GM21825 (cell line): ENCODE results near the gene GREM1.

Source experiments
- ATAC-seq: cut with Tn5 transposase; IDR thresholded peaks from one replicate; pipeline ENCODE4 v1.9.1; 2021; ENCODE audit warnings: mild to moderate bottlenecking, moderate library complexity; ENCODE audit not compliant: unreplicated experiment

GREM1 gene

DNA sequence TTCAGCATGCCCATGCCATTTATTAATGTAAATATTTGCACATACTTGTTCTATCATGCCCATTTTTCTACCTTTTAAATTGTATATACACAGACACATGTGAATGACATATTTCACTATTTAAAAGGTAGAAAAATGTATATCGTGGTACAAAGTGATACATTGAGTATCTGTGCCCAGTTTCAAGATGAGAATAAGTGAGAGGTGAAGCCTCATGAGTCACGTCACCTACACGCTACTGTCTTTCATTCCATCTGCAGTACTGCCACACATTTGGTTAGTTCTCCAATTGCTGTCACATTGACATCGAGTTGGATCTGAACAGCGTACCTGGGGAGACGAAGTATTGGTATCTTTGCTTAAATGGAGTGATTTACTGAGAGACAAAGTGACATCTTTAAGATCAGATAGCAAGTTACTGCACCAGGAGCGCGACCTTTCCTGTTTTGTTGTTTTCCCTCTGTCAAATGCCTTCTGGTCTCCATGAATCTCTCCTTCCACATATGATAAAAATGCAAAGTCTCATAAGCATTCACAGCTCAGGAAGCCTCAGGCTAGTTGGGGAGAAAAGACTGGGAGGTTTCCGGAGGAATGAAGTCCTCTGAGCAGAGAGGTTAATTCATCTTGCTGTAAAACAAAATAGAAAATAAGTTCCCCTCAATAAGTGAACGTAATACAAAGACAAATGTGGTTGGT is 12.0 kb downstream of the GREM1 start:
- ATAC-seq, result no peak

DNA sequence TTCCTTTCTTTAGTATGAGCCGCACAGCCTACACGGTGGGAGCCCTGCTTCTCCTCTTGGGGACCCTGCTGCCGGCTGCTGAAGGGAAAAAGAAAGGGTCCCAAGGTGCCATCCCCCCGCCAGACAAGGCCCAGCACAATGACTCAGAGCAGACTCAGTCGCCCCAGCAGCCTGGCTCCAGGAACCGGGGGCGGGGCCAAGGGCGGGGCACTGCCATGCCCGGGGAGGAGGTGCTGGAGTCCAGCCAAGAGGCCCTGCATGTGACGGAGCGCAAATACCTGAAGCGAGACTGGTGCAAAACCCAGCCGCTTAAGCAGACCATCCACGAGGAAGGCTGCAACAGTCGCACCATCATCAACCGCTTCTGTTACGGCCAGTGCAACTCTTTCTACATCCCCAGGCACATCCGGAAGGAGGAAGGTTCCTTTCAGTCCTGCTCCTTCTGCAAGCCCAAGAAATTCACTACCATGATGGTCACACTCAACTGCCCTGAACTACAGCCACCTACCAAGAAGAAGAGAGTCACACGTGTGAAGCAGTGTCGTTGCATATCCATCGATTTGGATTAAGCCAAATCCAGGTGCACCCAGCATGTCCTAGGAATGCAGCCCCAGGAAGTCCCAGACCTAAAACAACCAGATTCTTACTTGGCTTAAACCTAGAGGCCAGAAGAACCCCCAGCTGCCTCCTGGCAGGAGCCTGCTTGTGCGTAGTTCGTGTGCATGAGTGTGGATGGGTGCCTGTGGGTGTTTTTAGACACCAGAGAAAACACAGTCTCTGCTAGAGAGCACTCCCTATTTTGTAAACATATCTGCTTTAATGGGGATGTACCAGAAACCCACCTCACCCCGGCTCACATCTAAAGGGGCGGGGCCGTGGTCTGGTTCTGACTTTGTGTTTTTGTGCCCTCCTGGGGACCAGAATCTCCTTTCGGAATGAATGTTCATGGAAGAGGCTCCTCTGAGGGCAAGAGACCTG is 13.2 kb downstream of the GREM1 start:
- no peak for ATAC-seq

DNA sequence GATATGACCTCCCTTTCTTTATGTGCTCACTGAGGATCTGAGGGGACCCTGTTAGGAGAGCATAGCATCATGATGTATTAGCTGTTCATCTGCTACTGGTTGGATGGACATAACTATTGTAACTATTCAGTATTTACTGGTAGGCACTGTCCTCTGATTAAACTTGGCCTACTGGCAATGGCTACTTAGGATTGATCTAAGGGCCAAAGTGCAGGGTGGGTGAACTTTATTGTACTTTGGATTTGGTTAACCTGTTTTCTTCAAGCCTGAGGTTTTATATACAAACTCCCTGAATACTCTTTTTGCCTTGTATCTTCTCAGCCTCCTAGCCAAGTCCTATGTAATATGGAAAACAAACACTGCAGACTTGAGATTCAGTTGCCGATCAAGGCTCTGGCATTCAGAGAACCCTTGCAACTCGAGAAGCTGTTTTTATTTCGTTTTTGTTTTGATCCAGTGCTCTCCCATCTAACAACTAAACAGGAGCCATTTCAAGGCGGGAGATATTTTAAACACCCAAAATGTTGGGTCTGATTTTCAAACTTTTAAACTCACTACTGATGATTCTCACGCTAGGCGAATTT is 14.9 kb downstream of the GREM1 start:
- ATAC-seq, result no peak

DNA sequence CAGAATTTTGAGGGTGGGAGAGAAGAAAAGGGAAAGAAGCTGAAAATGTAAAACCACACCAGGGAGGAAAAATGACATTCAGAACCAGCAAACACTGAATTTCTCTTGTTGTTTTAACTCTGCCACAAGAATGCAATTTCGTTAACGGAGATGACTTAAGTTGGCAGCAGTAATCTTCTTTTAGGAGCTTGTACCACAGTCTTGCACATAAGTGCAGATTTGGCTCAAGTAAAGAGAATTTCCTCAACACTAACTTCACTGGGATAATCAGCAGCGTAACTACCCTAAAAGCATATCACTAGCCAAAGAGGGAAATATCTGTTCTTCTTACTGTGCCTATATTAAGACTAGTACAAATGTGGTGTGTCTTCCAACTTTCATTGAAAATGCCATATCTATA is 15.5 kb downstream of the GREM1 start:
- ATAC-seq, result no peak

DNA sequence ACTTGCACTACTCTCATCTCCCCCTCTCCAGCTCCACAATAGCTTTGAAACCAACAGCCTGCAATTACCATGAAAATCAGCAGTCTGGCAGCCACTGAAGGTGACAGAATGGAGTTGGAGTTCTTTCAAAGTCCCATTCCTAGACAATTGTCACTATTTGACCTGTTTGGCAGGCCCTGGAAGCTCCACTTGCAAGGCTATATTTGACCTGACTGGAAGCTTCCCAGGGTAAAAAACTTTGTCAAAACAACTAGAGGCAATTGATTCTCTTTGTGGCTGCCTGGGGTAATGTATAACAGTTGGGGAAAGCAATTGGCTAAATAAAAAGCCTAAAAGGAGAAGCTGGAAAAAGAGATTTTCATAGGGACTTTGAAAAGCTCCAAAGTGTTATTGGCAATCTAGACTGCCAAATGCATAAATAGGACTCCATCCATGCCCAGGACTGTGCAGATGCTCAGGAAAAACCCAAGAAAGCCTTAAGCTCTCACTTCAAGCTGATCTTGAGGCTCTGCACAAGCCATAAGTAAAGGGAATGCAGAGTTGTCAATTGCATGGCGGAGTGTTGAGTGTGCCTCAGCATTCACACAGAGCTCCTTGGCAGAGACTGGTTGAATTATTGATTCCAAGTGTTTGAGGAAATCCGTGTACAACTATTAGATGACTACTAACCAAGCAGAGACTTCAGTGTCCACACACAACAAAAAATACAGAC is 18.3 kb downstream of the GREM1 start:
- no peak for ATAC-seq

DNA sequence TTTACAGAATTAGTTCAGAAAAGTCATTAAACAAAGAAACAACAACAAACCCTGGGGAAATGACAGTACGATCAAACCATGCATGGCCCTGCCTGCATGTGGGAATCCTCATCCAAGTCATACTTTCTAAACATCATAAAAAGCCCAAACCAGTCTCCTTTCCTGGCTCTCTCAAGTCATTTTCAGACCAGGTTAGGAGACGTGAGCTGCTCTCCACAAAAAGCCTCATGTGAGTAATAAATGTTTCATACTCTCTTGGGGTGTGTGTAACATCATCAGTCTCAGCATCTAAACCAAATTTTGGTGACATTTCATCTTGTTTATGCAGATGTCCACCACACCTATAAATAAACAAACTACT is 18.9 kb downstream of the GREM1 start:
- no peak for ATAC-seq

DNA sequence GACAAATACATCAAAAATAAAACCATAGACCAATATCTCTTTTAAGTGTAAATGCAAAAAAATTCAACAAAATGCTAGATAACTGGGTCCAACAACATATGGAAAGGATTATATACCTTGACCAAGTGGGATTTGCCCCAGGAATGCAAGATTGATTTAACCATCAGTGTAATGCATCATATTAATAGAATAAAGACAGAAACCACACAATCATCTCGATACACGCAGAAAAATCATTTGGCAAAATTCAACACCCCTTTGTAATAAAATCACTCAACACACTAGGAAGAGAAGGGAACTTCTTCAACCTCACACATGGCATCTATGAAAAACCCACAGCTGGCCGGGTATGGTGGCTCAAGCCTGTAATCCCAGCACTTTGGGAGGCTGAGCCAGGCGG is 19.5 kb downstream of the GREM1 start:
- ATAC-seq, result no peak

DNA sequence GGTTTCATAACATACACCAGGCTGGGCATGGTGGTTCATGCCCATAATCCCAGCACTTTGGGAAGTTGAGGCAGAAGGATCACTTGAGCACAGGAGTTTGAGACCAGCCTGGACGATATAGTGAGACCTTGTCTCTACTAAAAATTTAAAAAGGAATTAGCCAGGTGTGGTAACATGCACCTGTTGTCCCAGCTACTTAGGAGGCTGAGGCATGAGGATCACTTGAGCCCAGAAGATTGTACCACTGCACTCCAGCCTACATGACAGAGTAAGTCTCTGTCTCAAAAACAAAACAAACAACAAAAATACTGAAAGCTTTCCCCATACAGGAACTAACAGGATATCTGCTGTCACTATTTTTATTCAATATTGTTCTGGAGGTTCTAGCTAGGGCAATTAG is 20.9 kb downstream of the GREM1 start:
- ATAC-seq, result no peak

DNA sequence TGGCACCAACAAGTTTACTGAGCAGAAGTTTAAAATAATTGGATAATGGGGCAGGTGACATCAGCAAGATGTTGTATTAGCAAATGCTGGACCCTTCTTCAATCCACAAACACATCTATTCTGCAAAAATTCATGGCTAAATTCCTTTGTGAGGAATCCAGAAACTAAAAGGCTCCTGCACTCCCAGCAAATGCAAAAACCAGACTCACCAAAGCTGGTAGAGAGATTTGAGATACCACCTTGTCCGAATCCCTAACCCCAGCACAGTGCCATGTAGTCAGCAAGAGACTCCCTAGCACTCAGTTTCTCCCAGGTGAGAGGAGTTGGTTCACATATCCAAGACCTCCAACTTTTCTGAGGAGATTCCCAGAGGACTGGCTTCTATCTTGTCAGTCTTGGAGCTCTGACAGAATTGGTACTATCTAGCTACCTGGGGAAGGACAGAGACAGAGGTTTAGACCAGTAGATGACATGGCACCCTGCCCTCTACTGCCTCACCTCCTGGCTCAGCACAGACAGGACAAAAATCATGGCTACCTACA is 21.8 kb downstream of the GREM1 start:
- no peak for ATAC-seq

DNA sequence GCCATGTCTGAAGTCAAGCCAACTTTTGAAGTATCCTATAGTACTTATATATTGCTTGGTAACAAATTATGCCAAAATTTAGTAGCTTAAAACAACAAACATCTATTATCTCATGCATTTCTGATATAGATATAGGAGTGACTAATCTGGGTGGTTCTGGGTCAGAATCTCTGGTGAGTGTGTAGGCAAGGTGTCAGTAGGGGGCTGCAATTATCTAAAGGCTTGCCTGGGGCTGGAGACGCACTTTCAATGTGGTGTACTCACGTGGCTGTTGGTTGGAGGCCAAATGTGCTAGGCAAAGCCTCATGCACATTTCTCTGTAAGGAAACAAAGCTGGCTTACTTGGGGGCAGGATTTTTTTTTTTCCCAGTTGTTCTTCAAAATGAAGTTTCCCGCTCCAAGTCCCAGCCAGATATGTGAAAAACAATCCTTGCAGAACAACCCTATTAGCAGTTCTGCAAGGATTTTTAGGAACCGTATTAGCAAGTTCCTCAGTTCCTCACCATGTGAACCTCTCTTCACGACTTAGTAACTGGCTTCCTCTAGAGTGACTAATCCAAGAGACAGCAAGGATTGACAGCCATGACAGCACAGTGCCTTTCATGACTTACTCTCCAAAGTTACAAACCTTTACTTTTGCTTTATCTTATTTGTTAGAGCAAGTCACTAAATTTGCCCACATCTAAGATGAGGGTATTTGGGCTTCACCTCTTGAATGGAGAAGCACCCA is 25.8 kb downstream of the GREM1 start:
- ATAC-seq, result no peak

DNA sequence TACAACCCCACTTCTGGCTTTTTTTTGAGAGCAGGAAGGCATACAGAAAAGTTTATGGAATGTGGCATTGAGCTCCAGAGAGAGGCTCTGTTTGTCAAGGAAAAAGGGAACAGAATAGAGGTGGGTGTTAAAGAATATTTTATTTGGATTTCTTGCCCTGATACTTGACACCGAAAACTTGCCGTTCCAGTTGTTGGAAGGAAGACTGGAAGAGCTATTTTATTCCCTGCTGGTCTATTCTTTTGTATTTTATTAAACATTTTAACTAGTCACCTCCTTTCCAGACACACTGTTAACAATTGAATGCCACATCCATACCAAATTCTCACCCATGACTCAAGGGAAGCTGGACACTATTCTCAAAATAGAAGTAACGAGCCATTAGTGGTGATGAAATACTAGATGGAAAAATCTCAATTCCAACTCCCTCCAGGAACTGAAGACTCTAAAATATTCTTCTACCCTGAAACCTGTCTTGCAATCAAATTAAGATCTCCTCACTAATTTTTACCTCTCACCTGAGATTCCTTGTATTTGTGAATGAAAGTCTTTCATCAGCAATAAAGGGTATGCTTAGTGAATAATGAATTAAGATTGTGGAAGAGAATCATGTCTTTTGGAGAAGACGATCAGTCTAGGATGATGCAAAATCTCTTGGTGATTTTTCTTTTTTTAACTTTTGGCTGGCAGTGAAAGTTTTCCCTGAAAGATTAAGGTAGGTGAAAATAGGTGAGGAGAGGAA is 28.5 kb downstream of the GREM1 start:
- no peak for ATAC-seq

DNA sequence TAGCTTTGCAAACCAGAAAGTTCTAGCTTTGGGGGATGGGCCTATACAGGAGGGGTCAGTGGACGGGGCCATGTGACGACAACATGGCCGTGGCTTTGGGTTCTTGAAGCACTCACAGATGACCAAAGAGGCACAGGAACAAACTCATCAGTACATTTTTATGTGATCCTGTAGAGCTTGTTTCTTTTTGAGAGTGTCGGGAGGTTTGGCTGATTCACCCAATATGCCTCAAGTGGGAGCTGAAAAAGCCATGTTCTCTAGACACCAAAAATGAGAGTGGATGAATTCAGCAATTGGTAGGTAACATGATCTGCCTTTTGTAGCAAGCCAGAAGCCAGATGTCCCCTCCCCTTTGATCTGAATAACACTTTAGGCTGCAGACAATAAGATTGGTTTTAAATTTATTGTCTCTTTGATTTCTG is 30.1 kb downstream of the GREM1 start:
- ATAC-seq, result no peak

DNA sequence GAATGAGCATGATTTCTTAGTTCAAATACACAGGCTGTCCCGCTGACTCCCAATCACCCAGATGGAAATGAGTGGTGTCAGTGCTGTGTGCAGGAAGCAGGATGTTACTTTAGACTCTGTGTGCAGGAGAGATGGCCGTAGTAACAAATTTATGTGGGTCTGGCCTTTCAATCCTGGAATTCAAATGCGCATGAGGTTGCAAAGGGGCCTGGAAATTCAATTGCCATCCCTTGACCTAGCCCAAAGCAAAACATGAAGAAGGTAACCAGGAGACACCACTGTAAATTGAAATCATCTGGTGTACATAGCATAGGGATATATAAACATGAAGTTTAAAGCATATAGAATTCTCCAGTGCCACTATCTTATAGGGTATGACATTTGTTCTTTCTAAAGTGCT is 33.2 kb downstream of the GREM1 start:
- no peak for ATAC-seq

DNA sequence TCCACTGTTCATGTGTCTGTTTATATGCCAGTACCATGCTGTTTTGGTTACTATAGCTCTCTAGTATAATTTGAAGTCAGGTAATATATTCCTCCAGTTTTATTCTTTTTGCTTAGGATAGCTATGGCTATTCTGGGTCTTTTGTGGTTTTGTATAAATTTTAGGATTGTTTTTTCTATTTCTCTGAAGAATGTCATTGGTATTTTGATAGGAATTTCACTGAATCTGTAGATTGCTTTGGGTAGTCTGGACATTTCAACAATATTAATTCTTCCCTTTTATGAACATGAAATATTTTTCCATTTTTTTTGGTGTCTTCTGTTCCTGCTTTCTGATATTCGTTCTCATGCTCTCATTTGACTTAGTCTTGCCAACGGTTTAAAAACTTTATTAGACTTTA is 39.6 kb downstream of the GREM1 start:
- no peak for ATAC-seq

DNA sequence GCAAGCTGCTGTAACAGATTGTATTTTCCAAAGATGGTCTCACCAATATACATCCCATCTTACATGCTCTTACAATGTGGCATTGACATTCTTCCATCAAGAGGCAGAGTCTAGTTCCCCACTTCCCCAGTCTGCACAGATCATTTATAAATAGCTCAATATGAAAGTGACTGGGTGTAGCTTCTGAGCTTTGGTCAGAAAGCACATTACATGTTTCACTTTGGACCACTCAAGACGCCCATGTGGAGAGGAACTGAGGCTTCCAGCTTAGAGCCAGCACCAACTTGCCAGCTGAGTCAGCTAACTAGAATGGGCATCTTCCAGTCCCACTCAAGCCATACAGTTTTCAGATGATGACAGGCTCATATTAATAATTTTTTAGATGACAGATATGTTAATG is 45.5 kb downstream of the GREM1 start:
- no peak for ATAC-seq

DNA sequence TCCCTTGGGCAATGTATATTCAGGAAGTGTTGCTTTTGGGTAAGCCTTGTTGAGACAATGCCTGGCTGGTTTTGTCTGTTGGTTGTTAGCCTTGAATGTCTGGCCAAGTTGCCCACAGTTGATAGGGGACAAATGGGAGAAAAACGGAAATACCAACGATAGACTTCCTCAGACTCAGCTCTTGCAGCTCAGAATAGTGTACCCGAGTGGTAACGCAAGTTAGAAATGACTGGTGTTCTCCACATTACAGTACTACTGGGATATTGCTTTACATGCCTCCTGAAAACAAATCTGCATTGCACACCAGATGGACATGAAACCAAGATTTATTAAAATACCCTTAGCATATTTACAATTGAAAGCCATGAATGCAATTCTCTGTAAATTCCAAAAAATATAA is 47.4 kb downstream of the GREM1 start:
- no peak for ATAC-seq

DNA sequence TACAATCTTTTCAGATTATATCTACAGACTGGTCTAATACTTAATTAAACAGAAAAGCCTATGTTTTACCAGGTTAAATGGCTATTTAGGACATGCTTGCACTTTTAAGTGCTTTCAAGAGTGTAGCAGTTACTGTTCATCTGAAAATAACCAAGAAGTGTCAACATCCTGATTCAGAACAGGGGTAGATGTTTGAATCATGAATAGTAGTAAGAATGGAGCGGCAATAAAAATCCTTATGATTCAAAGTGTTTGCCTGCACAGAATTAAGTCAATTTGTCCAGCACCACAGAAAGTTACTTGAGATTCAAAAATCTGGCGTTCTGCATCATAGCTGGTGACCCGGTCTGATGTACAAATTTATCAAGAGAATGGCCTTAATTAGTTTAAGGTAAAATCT is 48.3 kb downstream of the GREM1 start:
- no peak for ATAC-seq

DNA sequence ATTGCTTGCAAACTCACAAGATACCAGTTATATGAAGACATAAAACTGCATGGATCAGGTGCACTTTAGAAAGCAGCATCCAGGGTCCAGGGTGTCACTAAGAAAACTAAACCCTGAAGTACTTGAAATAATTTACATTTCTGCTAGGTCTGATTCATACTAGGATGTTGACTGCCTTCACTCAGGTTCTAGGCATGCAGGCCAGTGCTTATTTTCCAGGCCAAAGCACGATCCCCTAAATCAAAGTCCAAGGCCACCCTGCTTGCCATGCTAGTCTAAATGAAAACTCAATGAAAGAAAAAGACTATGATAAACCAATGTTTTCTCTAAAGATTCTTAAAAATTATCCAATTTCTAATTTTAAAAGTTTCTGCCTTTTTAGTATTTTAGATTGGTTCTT is 49.4 kb downstream of the GREM1 start:
- no peak for ATAC-seq

DNA sequence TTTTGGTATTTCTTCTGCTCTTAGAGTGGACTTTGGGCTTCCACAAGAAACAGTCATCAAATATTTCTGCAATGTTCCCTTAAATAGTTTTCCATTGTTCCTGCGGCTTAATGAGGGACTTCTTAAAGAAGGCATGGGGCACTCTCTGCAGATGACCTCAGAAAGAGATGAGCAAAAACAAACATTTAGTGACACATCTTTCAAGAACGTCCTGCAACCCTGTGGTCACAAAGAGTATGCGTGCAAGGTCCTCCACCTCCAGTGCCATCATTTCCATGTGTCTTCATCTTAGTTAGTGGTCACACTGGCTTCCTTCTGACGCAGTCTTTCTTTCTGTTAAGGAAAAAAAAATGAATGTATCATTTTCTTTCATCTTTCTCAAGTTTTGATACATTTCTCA is 56.2 kb downstream of the GREM1 start:
- no peak for ATAC-seq

DNA sequence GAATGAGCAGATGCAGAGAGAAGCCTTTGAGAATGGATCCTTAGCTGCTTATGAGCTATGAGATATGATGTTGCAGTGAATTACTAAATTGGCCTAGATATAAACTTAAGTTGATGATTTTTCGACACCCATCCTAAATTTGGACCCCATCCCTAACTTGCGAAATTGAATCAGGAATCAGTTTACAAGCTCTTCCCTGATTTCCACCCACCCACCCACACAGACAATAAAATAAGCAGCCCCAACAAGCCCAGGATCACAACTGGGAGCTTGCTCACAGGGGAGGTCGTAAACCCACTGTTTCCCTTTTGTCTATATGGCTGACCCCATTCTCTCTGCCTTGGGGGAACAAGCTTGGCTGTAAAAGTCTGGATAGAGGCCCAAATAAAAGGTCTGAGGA is 57.3 kb downstream of the GREM1 start:
- ATAC-seq, result no peak
